ENCODE results near the gene PTPN1. TPM values are rescaled to one million over a fixed set of nuclear protein-coding genes. Genes with fewer than 3 reads are reported as not detected.

The PTPN1 gene
- polyA plus RNA-seq, 3 donors: 12.4 to 21.4 (median 19.1) TPM

GRCh38 chr20:50533061-50533460 is 22.9 kb downstream of the PTPN1 start:
- H3K27me3 ChIP-seq (ENCODE audit: control insufficient read depth in 2 of 2, insufficient read depth in 2 of 2, low read length in 2 of 2): no peaks in the 10 kb centered on the region
- H3K4me1 ChIP-seq (ENCODE audit: control insufficient read depth in 1 of 2, insufficient read depth in 2 of 2, low read length in 2 of 2): peaks cover 17 to 24% of the 10 kb centered on the region in 2 donors
- WGBS (ENCODE audit: insufficient coverage): no CpG with 5 or more reads among the region's 3 CpGs
- no peak overlapping the region for H2AFZ ChIP-seq (ENCODE audit: insufficient read depth, low read depth, low read length, poor library complexity, severe bottlenecking)
- H3K36me3 ChIP-seq (replicated peaks in 1 of 2; ENCODE audit: control insufficient read depth in 1 of 2, insufficient read depth in 2 of 2, low read length in 2 of 2): peaks cover 0 to 5% of the 10 kb centered on the region in 2 donors
- H3K9ac ChIP-seq (ENCODE audit: insufficient read depth, low read length, poor library complexity, severe bottlenecking): no peak overlapping the region
- H4K20me1 ChIP-seq (ENCODE audit: insufficient read depth, low read length): peaks cover 100% of the 10 kb centered on the region
- no peak overlapping the region for H3K27ac ChIP-seq (ENCODE audit: low read depth in 1 of 2, low read length in 2 of 2)
- DNase-seq: no peak
- no peak overlapping the region for H3K4me3 ChIP-seq (replicated peaks in 1 of 3; ENCODE audit: low read depth in 2 of 3, low read length in 3 of 3)
- H3K27me3 Mint-ChIP-seq (ENCODE audit: low read depth in 3 of 3): no peaks in the 10 kb centered on the region
- peaks cover 14 to 21% of the 10 kb centered on the region in 2 donors for H3K36me3 Mint-ChIP-seq
- H3K79me2 ChIP-seq (ENCODE audit: insufficient read depth, low read length): peaks cover 100% of the 10 kb centered on the region
- H3K4me1 Mint-ChIP-seq: peaks cover 52% of the 10 kb centered on the region
- H3K9me3 Mint-ChIP-seq: peaks cover 0 to 2% (median 0%) of the 10 kb centered on the region in 7 donors
- no peaks in the 10 kb centered on the region for H3K9me3 ChIP-seq (replicated peaks in 1 of 2; ENCODE audit: control insufficient read depth in 1 of 2, insufficient read depth in 1 of 2, low read length in 2 of 2)
- intact Hi-C loops (cut with micrococcal nuclease): no loop called here
- no peak overlapping the region for H3K4me2 ChIP-seq (replicated peaks; ENCODE audit: extremely low read depth, low read length, poor library complexity, severe bottlenecking)
- TF ChIP-seq CTCF (IDR thresholded peaks at IDR 0.05): no peak
- no peak overlapping the region for H3K4me3 Mint-ChIP-seq
- H3K27ac Mint-ChIP-seq: peak overlapping the region in 1 of 7 donors; percentile 85

- intact Hi-C loops (cut with micrococcal nuclease): no loop called here
- no peaks in the 10 kb centered on the region for H3K27me3 Mint-ChIP-seq (ENCODE audit: low read depth in 3 of 3)
- peaks cover 0 to 5% of the 10 kb centered on the region in 2 donors for H3K36me3 ChIP-seq (replicated peaks in 1 of 2; ENCODE audit: control insufficient read depth in 1 of 2, insufficient read depth in 2 of 2, low read length in 2 of 2)
- peaks cover 14 to 21% of the 10 kb centered on the region in 2 donors for H3K36me3 Mint-ChIP-seq
- H3K27ac ChIP-seq (ENCODE audit: low read depth in 1 of 2, low read length in 2 of 2): no peak overlapping the region
- no peaks in the 10 kb centered on the region for H3K9me3 ChIP-seq (replicated peaks in 1 of 2; ENCODE audit: control insufficient read depth in 1 of 2, insufficient read depth in 1 of 2, low read length in 2 of 2)
- no peak overlapping the region for H2AFZ ChIP-seq (ENCODE audit: insufficient read depth, low read depth, low read length, poor library complexity, severe bottlenecking)
- peaks cover 56% of the 10 kb centered on the region for H3K4me1 Mint-ChIP-seq
- peaks cover 21 to 28% of the 10 kb centered on the region in 2 donors for H3K4me1 ChIP-seq (ENCODE audit: control insufficient read depth in 1 of 2, insufficient read depth in 2 of 2, low read length in 2 of 2)
- peaks cover 100% of the 10 kb centered on the region for H4K20me1 ChIP-seq (ENCODE audit: insufficient read depth, low read length)
- H3K27ac Mint-ChIP-seq: peak overlapping the region; percentile 40 to 85 (median 76)
- WGBS (ENCODE audit: insufficient coverage): 100% methylated on average over 3 of the region's 7 CpGs
- no peak overlapping the region for H3K4me3 ChIP-seq (replicated peaks in 1 of 3; ENCODE audit: low read depth in 2 of 3, low read length in 3 of 3)
- H3K27me3 ChIP-seq (ENCODE audit: control insufficient read depth in 2 of 2, insufficient read depth in 2 of 2, low read length in 2 of 2): no peaks in the 10 kb centered on the region
- no peak for DNase-seq
- no peak overlapping the region for H3K4me2 ChIP-seq (replicated peaks; ENCODE audit: extremely low read depth, low read length, poor library complexity, severe bottlenecking)
- H3K4me3 Mint-ChIP-seq: no peak overlapping the region
- no peak overlapping the region for H3K9ac ChIP-seq (ENCODE audit: insufficient read depth, low read length, poor library complexity, severe bottlenecking)
- H3K9me3 Mint-ChIP-seq: peaks cover 0 to 2% (median 0%) of the 10 kb centered on the region in 7 donors
- peaks cover 100% of the 10 kb centered on the region for H3K79me2 ChIP-seq (ENCODE audit: insufficient read depth, low read length)
- no peak for TF ChIP-seq CTCF (IDR thresholded peaks at IDR 0.05)
Observed at GRCh38 chr20:50533464-50533863, 23.3 kb downstream of the PTPN1 start.
